Stimulated activated CD4-positive, alpha-beta T cell treated with anti-CD3 and anti-CD28 coated beads, Interleukin-1b, Interleukin-23, amount 100 ng/mL, for 24 hours (primary cell): Measurements from ENCODE around the gene EEF2.
"Not testable (repeated sequence)": the region's sequence is repeated elsewhere in the genome, so short reads cannot be mapped to it uniquely, and the experiment has no call there.

ENCODE experiments used
- DNase-seq, 4 experiments: peaks; one replicate each; pipeline ENCODE4 v3.0.0-alpha.2; 2020; ENCODE audit warnings: low read depth in 4 of 4, low spot score in 1 of 4

The EEF2 gene

GRCh38 chr19:3949997-3950859 is 35.0 kb downstream of the EEF2 start:
- no peak for DNase-seq

- no peak for DNase-seq
Measured at GRCh38 chr19:3949294-3949693, 36.0 kb downstream of the EEF2 start.

GRCh38 chr19:3947316-3947933 is 37.8 kb downstream of the EEF2 start:
- DNase-seq = not testable (repeated sequence)

DNA sequence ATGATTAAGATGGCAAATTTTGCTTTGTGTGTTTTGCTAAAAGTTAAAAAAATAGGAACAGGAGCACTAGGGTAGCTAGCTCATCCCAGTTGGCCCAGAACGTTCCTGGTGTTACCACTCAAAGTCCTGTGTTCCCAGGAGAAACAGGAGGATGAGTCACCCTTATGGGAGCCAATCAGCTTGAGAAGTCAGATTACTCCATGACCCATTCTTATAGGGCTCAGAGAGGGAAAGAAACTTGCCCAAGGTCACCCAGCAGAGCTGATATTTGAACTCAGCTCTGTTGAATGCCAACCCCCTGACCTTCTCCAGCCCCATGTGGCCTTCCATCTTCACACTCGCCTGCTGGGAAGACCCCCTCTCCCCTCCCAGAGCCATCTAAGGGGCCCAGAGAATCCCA is 39.4 kb downstream of the EEF2 start:
- DNase-seq = no peak

- DNase-seq = no peak
Measured at GRCh38 chr19:3944018-3944721, 41.1 kb downstream of the EEF2 start.

- DNase-seq = no peak
Measured at GRCh38 chr19:3942790-3943409, 42.4 kb downstream of the EEF2 start.

DNA sequence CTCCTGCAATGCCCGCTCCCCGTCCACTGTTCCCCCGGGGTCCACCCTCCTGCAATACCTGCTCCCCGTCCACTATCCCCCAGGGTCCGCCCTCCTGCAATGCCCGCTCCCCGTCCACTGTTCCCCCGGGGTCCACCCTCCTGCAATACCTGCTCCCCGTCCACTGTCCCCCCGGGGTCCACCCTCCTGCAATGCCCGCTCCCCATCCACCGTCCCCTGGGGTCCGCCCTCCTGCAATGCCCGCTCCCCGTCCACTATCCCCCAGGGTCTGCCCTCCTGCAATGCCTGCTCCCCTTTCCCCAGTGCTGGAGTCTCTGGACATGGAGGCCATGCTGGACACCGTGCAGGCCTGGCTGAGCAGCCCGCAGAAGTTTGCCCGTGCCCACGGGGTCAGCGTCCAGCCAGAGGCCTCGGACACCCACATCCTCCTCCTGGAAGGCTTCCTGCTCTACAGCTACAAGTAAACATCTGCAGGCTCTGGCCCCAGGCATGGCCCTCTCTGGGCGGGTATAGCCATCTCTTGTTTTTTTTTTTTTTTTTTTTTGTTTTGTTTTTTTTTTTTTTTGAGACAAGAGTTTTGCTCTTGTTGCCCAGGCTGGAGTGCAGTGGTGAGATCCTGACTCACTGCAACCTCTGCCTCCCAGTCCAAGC is 46.8 kb downstream of the EEF2 start:
- DNase-seq = not testable (repeated sequence)

DNA sequence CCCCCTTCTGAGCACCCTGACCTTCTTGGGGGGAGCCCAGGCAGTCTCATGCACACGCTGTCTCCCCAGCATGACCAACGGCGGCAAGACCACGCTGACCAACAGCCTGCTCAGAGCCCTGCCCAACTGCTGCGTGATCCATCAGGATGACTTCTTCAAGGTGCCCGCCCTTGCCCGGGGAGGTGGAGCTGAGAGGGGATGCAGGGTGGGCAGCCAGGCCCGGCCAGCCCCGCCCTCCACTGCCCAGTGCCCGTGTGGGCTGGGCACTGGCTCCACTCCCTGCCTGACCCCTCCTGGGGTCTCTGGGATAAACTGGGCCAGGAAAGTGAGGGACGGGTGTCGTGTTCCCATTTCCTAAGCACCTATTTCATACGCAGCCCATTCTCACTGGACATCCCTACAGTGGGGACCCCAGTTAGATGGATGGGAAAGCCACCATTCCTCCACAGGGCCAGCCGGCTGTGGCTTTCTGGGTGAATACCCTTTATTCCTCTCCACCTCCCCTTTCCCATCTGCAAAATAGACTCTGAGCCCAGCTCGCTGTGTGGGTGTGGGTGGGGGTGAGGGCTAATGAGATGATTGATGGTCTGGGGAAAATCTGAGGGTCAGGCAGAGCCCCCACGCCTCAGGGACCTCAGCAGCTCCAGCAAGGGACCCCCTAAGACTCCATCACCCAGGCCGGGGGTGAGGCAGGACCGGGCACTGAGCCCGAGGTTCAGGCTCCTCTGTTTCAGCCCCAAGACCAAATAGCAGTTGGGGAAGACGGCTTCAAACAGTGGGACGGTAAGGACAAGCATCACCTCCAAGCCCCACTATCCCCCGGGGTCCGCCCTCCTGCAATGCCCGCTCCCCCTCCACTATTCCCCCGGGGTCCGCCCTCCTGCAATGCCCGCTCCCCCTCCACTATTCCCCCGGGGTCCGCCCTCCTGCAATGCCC is 48.5 kb downstream of the EEF2 start:
- no peak for DNase-seq

DNA sequence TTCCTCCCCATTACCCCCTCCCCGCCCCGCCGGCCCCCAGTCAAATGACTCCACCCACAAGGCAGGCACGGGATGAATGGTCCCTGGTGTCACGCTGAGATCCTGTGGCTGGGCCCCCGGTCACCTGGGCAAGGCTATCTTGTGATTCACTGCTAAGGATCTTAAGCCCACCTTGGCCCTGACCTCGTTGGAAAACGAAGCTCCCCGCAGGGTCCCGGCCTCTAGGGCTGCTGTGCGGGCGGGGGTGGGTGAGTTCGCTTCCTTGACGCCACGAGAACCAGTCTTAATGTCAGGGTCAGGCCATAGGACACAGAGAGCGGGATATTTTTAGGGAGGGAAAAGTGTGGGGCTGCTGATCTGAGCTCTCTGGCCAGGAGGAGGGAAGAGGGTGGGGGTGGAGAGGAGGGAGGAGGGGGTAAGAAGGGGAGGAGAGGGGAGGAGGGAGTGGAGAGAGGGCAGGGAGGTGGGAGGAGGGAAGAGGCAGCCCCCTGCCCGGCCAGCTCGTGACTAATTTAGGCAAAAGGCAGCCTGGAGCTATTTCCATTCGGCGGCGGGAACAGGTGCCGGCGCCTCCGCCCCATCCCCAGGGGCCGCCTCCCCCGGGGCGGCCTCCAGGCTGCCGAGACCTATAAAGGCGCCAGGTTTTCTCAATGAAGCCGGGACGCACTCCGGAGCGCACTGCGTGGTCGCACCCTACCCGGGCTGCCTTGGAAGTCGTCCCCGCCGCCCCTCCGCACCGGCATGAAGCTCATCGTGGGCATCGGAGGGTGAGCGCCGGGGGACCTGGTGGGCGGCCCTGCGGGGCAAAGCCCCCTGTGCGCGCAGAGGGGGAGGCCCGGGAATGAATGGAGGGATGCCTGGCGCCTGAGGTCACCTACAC is 52.1 kb downstream of the EEF2 start, which contains the start of gene NMRK2:
Gene NMRK2 (plus strand): TSS at position 139 of the 880 bp plus-strand sequence. CDS start 603 bp downstream, at position 742.
- DNase-seq = no peak

- no peak for DNase-seq
Measured at GRCh38 chr19:3931041-3931440, 54.2 kb downstream of the EEF2 start.
